Smooth muscle cell (in vitro differentiated cells): ENCODE data around the gene CAMTA2. TPM values are rescaled to one million over a fixed set of nuclear protein-coding genes. Genes with fewer than 3 reads are reported as not detected.

Experiments used
- DNase-seq: peaks from one replicate; lab custom pipeline; 2025; ENCODE audit not compliant: unreplicated experiment; lab: John Stamatoyannopoulos, UW
- H2AFZ ChIP-seq: fragments of 200-600 bp; sonication (generic); 2 replicates; pipeline ENCODE4 v1.6.0; 2016; ENCODE audit warnings: antibody characterized with exemption, low read depth, mild to moderate bottlenecking
- H3F3A ChIP-seq: fragments of 200-600 bp; sonication (generic); 2 replicates; pipeline ENCODE4 v1.6.0; 2017; ENCODE audit warnings: antibody characterized with exemption, low read depth
- H3K27ac ChIP-seq: fragments of 200-600 bp; sonication (generic); 2 replicates; pipeline ENCODE4 v1.5.1; 2016; ENCODE audit warnings: low read depth, mild to moderate bottlenecking
- H3K27me3 ChIP-seq: fragments of 200-600 bp; sonication (generic); 2 replicates; pipeline ENCODE4 v1.6.1; 2016; ENCODE audit warnings: low read depth, mild to moderate bottlenecking
- H3K36me3 ChIP-seq: fragments of 200-600 bp; sonication (generic); 2 replicates; pipeline ENCODE4 v1.5.1; 2016; ENCODE audit warnings: low read depth
- H3K4me1 ChIP-seq: fragments of 200-600 bp; sonication (generic); 2 replicates; pipeline ENCODE4 v1.5.1; 2016; ENCODE audit warnings: low read depth
- H3K4me2 ChIP-seq: fragments of 200-600 bp; sonication (generic); 2 replicates; pipeline ENCODE4 v1.6.0; 2016; ENCODE audit warnings: mild to moderate bottlenecking
- H3K4me3 ChIP-seq: fragments of 200-600 bp; sonication (generic); 2 replicates; pipeline ENCODE4 v1.5.1; 2016; ENCODE audit warnings: mild to moderate bottlenecking
- H3K79me2 ChIP-seq: fragments of 200-600 bp; sonication (generic); 2 replicates; pipeline ENCODE4 v1.6.0; 2016; ENCODE audit warnings: low read depth, mild to moderate bottlenecking
- H3K9ac ChIP-seq: fragments of 200-600 bp; sonication (generic); 2 replicates; pipeline ENCODE4 v1.6.0; 2016; ENCODE audit warnings: low read depth
- H3K9me3 ChIP-seq: fragments of 200-600 bp; sonication (generic); replicated peaks from 2 replicates; pipeline ENCODE4 v1.5.1; 2016; ENCODE audit warnings: low read depth
- H4K20me1 ChIP-seq: fragments of 200-600 bp; sonication (generic); 2 replicates; pipeline ENCODE4 v1.6.0; 2016; ENCODE audit warnings: low read depth
- CTCF ChIP-seq: fragments of 200-600 bp; sonication (generic); IDR thresholded peaks from 2 replicates; pipeline ENCODE4 v1.5.1; 2017; ENCODE audit warnings: borderline replicate concordance, mild to moderate bottlenecking, antibody characterized with exemption; ENCODE audit not compliant: insufficient read depth, poor library complexity, severe bottlenecking
- WGBS: methylation state at CpG from one replicate; pipeline ENCODE4 v1.1.7; 2016; ENCODE audit warnings: low lambda C conversion rate; 5-methylcytosine and 5-hydroxymethylcytosine counted together
- polyA plus RNA-seq: library from polyadenylated mRNA; unstranded; fragments of >200 nt; fragmentation: Nextera tagmentation; extraction: Ambion mirVana; gene quantifications from 2 replicates; pipeline ENCODE4 v1.2.1, GENCODE V29; 2016
- total RNA-seq: library from RNA; depleted of rRNA; stranded (reverse); fragments of >200 nt; gene quantifications from 2 replicates; pipeline ENCODE4 v1.2.3, GENCODE V29; 2014

Gene CAMTA2
- total and polyA plus RNA-seq, 2 experiments from 2014 or later = 5.1 to 26.2 TPM

- DNase-seq = no peak
- Histone ChIP-seq H3K4me2 (peak overlapping the region; percentile 45), H3K9ac (peak overlapping the region; percentile 79), H3K4me1 (peaks cover 20% of the 10 kb centered on the region), H3K27me3 (no peaks in the 10 kb centered on the region), H3F3A (peaks cover 42% of the 10 kb centered on the region), H3K27ac (peak overlapping the region; percentile 96), H2AFZ (no peak overlapping the region), H4K20me1 (peaks cover 40% of the 10 kb centered on the region), H3K4me3 (no peak overlapping the region), H3K79me2 (peaks cover 67% of the 10 kb centered on the region), H3K9me3 (no peaks in the 10 kb centered on the region), H3K36me3 (no peaks in the 10 kb centered on the region)
- no peak for TF ChIP-seq CTCF
- WGBS = 81% methylated on average over 8 of the region's 8 CpGs
Measured at GRCh38 chr17:4944554-4945175, 42.8 kb downstream of the CAMTA2 start.

GRCh38 chr17:4944163-4944553, 43.3 kb downstream of the CAMTA2 start:
- Histone ChIP-seq H3F3A (peaks cover 42% of the 10 kb centered on the region), H3K27me3 (no peaks in the 10 kb centered on the region), H3K36me3 (no peaks in the 10 kb centered on the region), H4K20me1 (peaks cover 40% of the 10 kb centered on the region), H3K27ac (peak overlapping the region; percentile 96), H2AFZ (no peak overlapping the region), H3K4me2 (no peak overlapping the region), H3K79me2 (peaks cover 67% of the 10 kb centered on the region), H3K4me3 (no peak overlapping the region), H3K9me3 (no peaks in the 10 kb centered on the region), H3K4me1 (peaks cover 20% of the 10 kb centered on the region), H3K9ac (peak overlapping the region; percentile 79)
- WGBS = 71% methylated on average over 3 of the region's 3 CpGs
- TF ChIP-seq CTCF = no peak
- no peak for DNase-seq

DNA sequence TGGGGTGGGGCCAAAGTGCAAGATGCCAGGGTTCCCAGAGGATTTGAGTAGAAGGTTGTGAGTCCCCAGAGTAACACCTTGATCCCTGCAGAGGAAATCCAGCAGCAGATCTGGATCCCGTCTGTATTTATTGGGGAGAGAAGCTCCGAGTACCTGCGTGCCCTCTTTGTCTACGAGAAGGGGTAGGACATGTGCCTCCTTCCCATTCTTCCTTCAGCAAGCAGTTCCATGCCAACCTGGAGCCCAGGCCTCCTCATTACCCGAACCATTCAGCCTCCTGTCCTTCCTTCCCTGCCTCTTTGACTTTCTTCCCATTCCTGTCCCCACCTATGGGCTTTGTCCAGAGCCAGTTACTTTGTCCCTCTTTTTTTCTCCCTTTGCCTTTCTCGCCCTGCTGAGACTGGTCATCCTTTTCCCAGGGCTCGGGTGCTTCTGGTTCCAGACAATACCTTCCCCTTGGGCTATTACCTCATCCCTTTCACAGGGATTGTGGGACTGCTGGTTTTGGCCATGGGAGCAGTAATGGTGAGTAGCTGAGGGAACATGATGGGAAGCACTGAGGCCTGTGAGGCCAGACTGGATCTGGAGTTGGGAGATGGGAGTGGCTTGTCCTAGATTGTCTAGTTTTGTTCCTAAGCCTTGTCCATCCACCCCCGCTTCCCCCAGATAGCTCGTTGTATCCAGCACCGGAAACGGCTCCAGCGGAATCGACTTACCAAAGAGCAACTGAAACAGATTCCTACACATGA, 44.5 kb downstream of the CAMTA2 start:
- H2AFZ ChIP-seq = no peak overlapping the region
- peaks cover 40% of the 10 kb centered on the region for H4K20me1 ChIP-seq
- H3K4me2 ChIP-seq = no peak overlapping the region
- no peak for TF ChIP-seq CTCF
- peak overlapping the region; percentile 96 for H3K27ac ChIP-seq
- peaks cover 75% of the 10 kb centered on the region for H3K79me2 ChIP-seq
- no peak overlapping the region for H3K4me3 ChIP-seq
- WGBS = 83% methylated on average over 13 of the region's 13 CpGs
- no peaks in the 10 kb centered on the region for H3K36me3 ChIP-seq
- H3K9ac ChIP-seq = no peak overlapping the region
- peaks cover 40% of the 10 kb centered on the region for H3F3A ChIP-seq
- H3K9me3 ChIP-seq = no peaks in the 10 kb centered on the region
- H3K27me3 ChIP-seq = no peaks in the 10 kb centered on the region
- H3K4me1 ChIP-seq = peaks cover 25% of the 10 kb centered on the region
- no peak for DNase-seq

- Histone ChIP-seq H3F3A (peaks cover 29% of the 10 kb centered on the region), H3K9ac (peak overlapping the region; percentile 95), H3K4me1 (peaks cover 16% of the 10 kb centered on the region), H3K4me3 (peak overlapping the region; percentile 77), H3K79me2 (peaks cover 58% of the 10 kb centered on the region), H4K20me1 (peaks cover 26% of the 10 kb centered on the region), H3K4me2 (peak overlapping the region; percentile 95), H3K27ac (peak overlapping the region; percentile 92), H3K9me3 (no peaks in the 10 kb centered on the region), H3K36me3 (no peaks in the 10 kb centered on the region), H3K27me3 (no peaks in the 10 kb centered on the region), H2AFZ (no peak overlapping the region)
- WGBS = 81% methylated on average over 4 of the region's 4 CpGs
- no peak for TF ChIP-seq CTCF
- no peak for DNase-seq
Measured at GRCh38 chr17:4941319-4941610, 46.2 kb downstream of the CAMTA2 start.
